ENCODE measurements around the gene LUZP1.

DNA sequence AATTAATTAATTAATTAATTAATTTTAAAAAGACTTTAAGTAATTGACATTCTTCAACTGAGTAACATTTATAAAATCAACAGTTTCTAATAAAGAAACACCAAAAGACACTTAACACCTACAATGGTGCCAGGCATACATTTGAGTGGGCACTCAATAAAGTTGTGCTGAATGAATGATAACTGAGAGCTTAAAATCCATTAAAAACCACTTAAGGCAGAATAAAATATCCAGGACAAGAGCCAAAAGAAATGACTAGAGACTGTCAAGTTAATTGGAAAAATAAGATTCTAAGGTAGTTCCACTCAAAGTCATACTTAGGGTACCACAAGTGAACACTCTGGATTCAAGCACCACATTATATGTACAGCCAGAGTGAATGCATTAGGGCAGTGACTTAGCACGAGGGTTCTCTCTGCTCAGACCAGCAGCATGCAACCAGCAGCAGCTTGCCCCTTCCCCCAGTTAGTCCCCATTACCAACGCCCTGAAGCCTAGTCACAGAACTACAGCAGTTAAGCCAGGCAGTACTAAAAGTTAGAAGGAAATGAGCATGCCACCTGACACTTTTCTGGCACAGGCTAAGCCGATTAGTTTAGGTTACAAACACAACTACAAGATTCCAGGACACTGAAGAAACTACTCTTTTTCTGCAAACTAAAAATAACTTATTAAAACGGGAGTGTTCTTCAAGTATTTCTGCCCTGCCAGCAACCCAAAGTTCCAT lies 46.5 kb downstream of the LUZP1 start:
- TF ChIP-seq, protein P1, sequence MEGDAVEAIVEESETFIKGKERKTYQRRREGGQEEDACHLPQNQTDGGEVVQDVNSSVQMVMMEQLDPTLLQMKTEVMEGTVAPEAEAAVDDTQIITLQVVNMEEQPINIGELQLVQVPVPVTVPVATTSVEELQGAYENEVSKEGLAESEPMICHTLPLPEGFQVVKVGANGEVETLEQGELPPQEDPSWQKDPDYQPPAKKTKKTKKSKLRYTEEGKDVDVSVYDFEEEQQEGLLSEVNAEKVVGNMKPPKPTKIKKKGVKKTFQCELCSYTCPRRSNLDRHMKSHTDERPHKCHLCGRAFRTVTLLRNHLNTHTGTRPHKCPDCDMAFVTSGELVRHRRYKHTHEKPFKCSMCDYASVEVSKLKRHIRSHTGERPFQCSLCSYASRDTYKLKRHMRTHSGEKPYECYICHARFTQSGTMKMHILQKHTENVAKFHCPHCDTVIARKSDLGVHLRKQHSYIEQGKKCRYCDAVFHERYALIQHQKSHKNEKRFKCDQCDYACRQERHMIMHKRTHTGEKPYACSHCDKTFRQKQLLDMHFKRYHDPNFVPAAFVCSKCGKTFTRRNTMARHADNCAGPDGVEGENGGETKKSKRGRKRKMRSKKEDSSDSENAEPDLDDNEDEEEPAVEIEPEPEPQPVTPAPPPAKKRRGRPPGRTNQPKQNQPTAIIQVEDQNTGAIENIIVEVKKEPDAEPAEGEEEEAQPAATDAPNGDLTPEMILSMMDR (IDR thresholded peaks at IDR 0.05; ENCODE audit: extremely low read depth in 1 of 2, insufficient read depth in 1 of 2, low read depth in 1 of 2, low read length in 2 of 2) = no peak
- TF ChIP-seq, protein P2, sequence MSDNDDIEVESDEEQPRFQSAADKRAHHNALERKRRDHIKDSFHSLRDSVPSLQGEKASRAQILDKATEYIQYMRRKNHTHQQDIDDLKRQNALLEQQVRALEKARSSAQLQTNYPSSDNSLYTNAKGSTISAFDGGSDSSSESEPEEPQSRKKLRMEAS (IDR thresholded peaks at IDR 0.05; ENCODE audit: insufficient read depth, insufficient read length) = no peak
